PC-9 (cell line): ENCODE data around the gene TMEM203. TPM values are rescaled to one million over a fixed set of nuclear protein-coding genes. Genes with fewer than 3 reads are reported as not detected.

ENCODE experiments used
- BruUV-seq: library from RNA; stranded (reverse); fragments of 400-500 nt; replicated peaks from 2 replicates; lab custom pipeline; 2021; lab: Mats Ljungman, UMichigan
- CTCF ChIA-PET: fragments of 300-600 bp; sonication (Branson Sonifier 250); formaldehyde crosslinking; loops from one replicate; lab custom pipeline; 2022; ENCODE audit warnings: antibody characterized with exemption; lab: Charles Lee
- POLR2A ChIA-PET: fragments of 300-600 bp; sonication (Branson Sonifier 250); formaldehyde crosslinking; loops from one replicate; lab custom pipeline; 2022; ENCODE audit warnings: antibody characterized with exemption; ENCODE audit not compliant: unreplicated experiment; lab: Charles Lee
- DNase-seq, 2 experiments: peaks; one replicate each; pipeline versions ENCODE4 v3.0.0 to v3.0.0-alpha.2; 2015 to 2022; ENCODE audit warnings: mixed read lengths in 1 of 2
- H2AFZ ChIP-seq: fragments of 200-600 bp; sonication (generic); 2 replicates; pipeline ENCODE4 v1.8.1; 2017; ENCODE audit warnings: antibody characterized with exemption
- H3F3A ChIP-seq: fragments of 200-600 bp; sonication (generic); 2 replicates; pipeline ENCODE4 v1.8.1; 2017; ENCODE audit warnings: antibody characterized with exemption, mild to moderate bottlenecking, low read depth; ENCODE audit not compliant: insufficient read depth
- H3K27ac ChIP-seq: fragments of 200-600 bp; sonication (generic); 2 replicates; pipeline ENCODE4 v1.6.1; 2016; ENCODE audit warnings: mixed run types
- H3K27me3 ChIP-seq: fragments of 200-600 bp; sonication (generic); 2 replicates; pipeline ENCODE4 v1.6.1; 2016; ENCODE audit warnings: low read depth, mixed run types; ENCODE audit not compliant: insufficient read depth
- H3K36me3 ChIP-seq: fragments of 200-600 bp; sonication (generic); 2 replicates; pipeline ENCODE4 v1.6.1; 2016; ENCODE audit warnings: low read depth, mixed run types
- H3K4me1 ChIP-seq: fragments of 200-600 bp; sonication (generic); replicated peaks from 2 replicates; pipeline ENCODE4 v1.6.1; 2016; ENCODE audit warnings: mixed run types; ENCODE audit not compliant: insufficient read depth
- H3K4me2 ChIP-seq: fragments of 200-600 bp; sonication (generic); 2 replicates; pipeline ENCODE4 v1.6.1; 2017; ENCODE audit warnings: mixed run types
- H3K4me3 ChIP-seq: fragments of 200-600 bp; sonication (generic); 2 replicates; pipeline ENCODE4 v1.6.1; 2016; ENCODE audit warnings: mixed run types
- H3K79me2 ChIP-seq: fragments of 200-600 bp; sonication (generic); 2 replicates; pipeline ENCODE4 v1.6.1; 2017; ENCODE audit warnings: low read depth, mixed run types
- H3K9me2 ChIP-seq: fragments of 200-600 bp; sonication (generic); 2 replicates; pipeline ENCODE4 v1.8.1; 2017; ENCODE audit warnings: mild to moderate bottlenecking; ENCODE audit not compliant: insufficient read depth
- H3K9me3 ChIP-seq: fragments of 200-600 bp; sonication (generic); 2 replicates; pipeline ENCODE4 v1.8.1; 2016; ENCODE audit warnings: low read depth; ENCODE audit not compliant: insufficient read depth
- H4K20me1 ChIP-seq: fragments of 200-600 bp; sonication (generic); 2 replicates; pipeline ENCODE4 v1.8.1; 2017; ENCODE audit not compliant: insufficient read depth
- CTCF ChIP-seq: fragments of 200-600 bp; sonication (generic); conservative IDR thresholded peaks from 2 replicates; pipeline ENCODE4 v1.6.1; 2017; ENCODE audit warnings: mixed run types, antibody characterized with exemption, mild to moderate bottlenecking, moderate library complexity
- EZH2 ChIP-seq: fragments of 200-600 bp; sonication (generic); IDR thresholded peaks from 2 replicates; pipeline ENCODE4 v1.8.0; 2017; ENCODE audit warnings: antibody characterized with exemption, low read depth
- intact Hi-C: fragments of 100-400 bp; cut with micrococcal nuclease; formaldehyde crosslinking; loops from one replicate; pipeline ENCODE4 v1.10.0; 2022; ENCODE audit not compliant: unreplicated experiment
- total RNA-seq: library from RNA; stranded (reverse); gene quantifications from 2 replicates; pipeline ENCODE4 v1.2.3, GENCODE V29; 2021

Gene TMEM203
- total RNA-seq, 1 experiment from 2014 or later = 45.5 TPM

DNA sequence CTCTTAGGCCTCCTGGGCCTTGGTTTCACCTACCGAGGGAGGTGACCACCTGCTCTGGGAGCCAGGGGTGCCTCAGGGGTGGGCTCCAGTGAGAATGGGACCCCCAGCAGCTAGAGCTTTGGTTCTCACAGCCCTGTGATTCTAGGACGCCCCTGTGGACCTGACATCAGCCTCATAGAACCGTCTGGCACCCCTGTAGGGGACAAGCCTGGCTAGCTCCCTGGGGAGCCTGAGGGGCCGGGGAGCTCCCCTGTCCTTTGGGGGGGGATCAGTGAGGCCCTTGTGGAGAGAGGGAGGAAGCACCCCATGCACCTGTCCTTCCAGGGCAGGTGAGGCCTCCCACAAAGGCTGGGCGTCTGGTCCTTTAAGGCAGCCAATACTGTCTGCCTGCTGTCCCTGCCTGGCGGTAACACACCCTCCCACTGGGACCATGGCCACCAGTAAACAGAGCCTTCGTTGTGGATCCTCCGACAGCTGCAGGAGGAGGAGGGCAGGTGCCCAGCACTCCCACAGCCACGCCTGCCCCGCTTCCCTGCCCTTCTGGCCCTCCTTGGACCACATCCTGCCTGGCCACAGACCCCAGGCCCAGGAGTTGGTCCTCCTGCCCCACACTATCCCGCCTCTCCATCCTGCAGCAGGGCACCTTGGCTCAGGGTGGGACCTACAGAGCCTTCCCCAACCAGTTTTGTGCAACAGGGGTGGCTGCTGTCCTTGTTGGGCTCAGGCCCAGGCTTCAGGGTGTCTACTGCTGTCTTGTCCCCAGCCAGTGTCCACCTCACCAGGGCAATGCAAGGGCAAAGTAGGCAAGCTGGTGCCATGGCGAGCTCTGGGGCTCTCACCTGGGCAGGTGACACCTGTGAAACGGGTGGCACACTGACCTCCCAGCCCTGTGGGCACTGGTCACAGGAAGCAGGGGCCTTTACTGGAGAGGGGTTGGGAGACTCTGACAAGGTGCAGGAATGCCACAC lies 32.6 kb upstream of the TMEM203 start:
- intact Hi-C loops = no loop called here
- no peak overlapping the region; the same call in 1 of the 2 replicates for H3K4me3 ChIP-seq
- H3K79me2 ChIP-seq = peaks cover 45% of the 10 kb centered on the region
- no peak for TF ChIP-seq EZH2
- no peak for TF ChIP-seq CTCF
- H3F3A ChIP-seq = peaks cover 23% of the 10 kb centered on the region
- H3K4me2 ChIP-seq = 0 out of 2 replicates have a peak overlapping the region, but pooled peaks have one; percentile 93
- H2AFZ ChIP-seq = no peak overlapping the region
- H3K4me1 ChIP-seq = peaks cover 34% of the 10 kb centered on the region
- H4K20me1 ChIP-seq = peaks cover 15% of the 10 kb centered on the region
- POLR2A ChIA-PET = interaction anchor here (0.5 to 0.6 kb wide), 5 partner anchors 13 to 356 kb away, joined by 3 to 6 read pairs (median 4); partner anchors contain the start of gene CYSRT1
- no peaks in the 10 kb centered on the region for H3K27me3 ChIP-seq
- no peaks in the 10 kb centered on the region for H3K9me2 ChIP-seq
- no peaks in the 10 kb centered on the region for H3K9me3 ChIP-seq
- peak in 1 of 2 experiments; percentile 72 for DNase-seq
- 0 out of 2 replicates have a peak, but pooled peaks cover 15% of the 10 kb centered on the region for H3K36me3 ChIP-seq
- H3K27ac ChIP-seq = no peak overlapping the region
- CTCF ChIA-PET = interaction anchor here (0.6 to 1.8 kb wide), 3 partner anchors 110 to 339 kb away, joined by 3 to 6 read pairs (median 4); no protein-coding TSS in a partner anchor
- no TSS peak for BruUV-seq

DNA sequence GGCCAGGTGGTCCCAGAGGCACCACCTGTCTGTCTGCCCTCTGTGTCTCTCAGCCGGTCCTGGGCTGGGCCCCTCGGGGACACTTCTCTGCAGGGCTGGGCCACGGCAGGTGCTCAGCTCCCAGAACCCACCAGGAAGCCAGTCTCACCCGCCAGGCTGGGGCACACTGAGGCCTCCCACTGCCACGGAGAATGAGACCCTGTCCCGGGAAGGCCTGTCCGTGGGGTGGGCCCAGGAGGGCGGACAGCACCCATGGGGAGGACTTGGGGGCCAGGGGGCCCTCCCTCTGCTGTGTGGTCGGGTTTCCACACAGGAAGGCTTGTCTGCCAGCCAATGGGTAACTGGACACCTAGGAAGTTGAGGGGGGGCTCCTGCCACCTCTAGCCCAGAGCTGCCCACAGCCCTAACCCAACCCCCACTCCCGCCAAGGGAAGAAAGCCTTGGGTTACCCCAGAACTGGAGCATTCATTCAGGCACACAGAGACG lies 31.5 kb upstream of the TMEM203 start:
- H3F3A ChIP-seq = peaks cover 12% of the 10 kb centered on the region
- H3K79me2 ChIP-seq = peaks cover 34% of the 10 kb centered on the region
- no peak overlapping the region for H3K4me2 ChIP-seq
- TF ChIP-seq EZH2 (no peak), CTCF (no peak)
- POLR2A ChIA-PET = interaction anchor here (0.6 to 0.8 kb wide), 5 partner anchors 34 to 479 kb away, joined by 3 to 15 read pairs (median 7); no protein-coding TSS in a partner anchor
- H3K4me3 ChIP-seq = no peak overlapping the region
- H2AFZ ChIP-seq = no peak overlapping the region
- H3K9me2 ChIP-seq = no peaks in the 10 kb centered on the region
- H3K27ac ChIP-seq = no peak overlapping the region
- no peaks in the 10 kb centered on the region for H3K9me3 ChIP-seq
- BruUV-seq = no TSS peak
- intact Hi-C loops = no loop called here
- no peak for DNase-seq
- 0 out of 2 replicates have a peak, but pooled peaks cover 4% of the 10 kb centered on the region for H3K36me3 ChIP-seq
- H4K20me1 ChIP-seq = peaks cover 4% of the 10 kb centered on the region
- CTCF ChIA-PET = interaction anchor here (0.6 to 1.8 kb wide), 22 partner anchors 10 to 459 kb away, joined by 3 to 13 read pairs (median 4); partner anchors contain the start of genes NELFB, RNF224, TOR4A and TPRN
- no peaks in the 10 kb centered on the region for H3K27me3 ChIP-seq
- H3K4me1 ChIP-seq = peaks cover 25% of the 10 kb centered on the region
